GM12878 (cell line): ENCODE data around the gene CD38. TPM values are rescaled to one million over a fixed set of nuclear protein-coding genes. Genes with fewer than 3 reads are reported as not detected.

ENCODE experiments used
- ATAC-seq: fragments of 200-7000 bp; cut with Tn5 transposase; 3 replicates; pipeline ENCODE4 v1.9.1; 2020; ENCODE audit warnings: mild to moderate bottlenecking, moderate library complexity
- BruUV-seq: library from RNA; stranded (reverse); fragments of 400-500 nt; replicated peaks from 2 replicates; lab custom pipeline; 2021; lab: Mats Ljungman, UMichigan
- CTCF ChIA-PET: fragments of 300-600 bp; sonication (Branson Sonifier 250); formaldehyde crosslinking; extraction: SDS; loops from one replicate; lab custom pipeline; 2021; ENCODE audit warnings: inconsistent platforms; lab: Yijun Ruan, JAX
- POLR2A ChIA-PET: fragments of 350-600 bp; formaldehyde crosslinking; extraction: SDS; loops from one replicate; lab custom pipeline; 2021; ENCODE audit warnings: inconsistent platforms; lab: Charles Lee
- RAD21 ChIA-PET: fragments of 300-600 bp; sonication (Branson Sonifier 250); formaldehyde crosslinking; loops from one replicate; lab custom pipeline; 2023; ENCODE audit warnings: antibody characterized with exemption; ENCODE audit not compliant: unreplicated experiment; lab: Charles Lee
- SMC1A ChIA-PET: fragments of 300-600 bp; sonication (Branson Sonifier 250); formaldehyde crosslinking; loops from one replicate; lab custom pipeline; 2023; ENCODE audit not compliant: unreplicated experiment, uncharacterized antibody; lab: Charles Lee
- DNase-seq: peaks from one replicate; pipeline ENCODE4 v3.0.0-alpha.2; 2011; ENCODE audit warnings: low read depth, low spot score
- FAIRE-seq: peaks from 3 replicates; lab custom pipeline; 2011; peaks lifted over from hg19 to GRCh38; lab: Jason Lieb, UNC
- H2AFZ ChIP-seq: 2 replicates; pipeline ENCODE4 v1.6.0; 2011; ENCODE audit warnings: low read depth, low read length, control low read depth; ENCODE audit not compliant: control insufficient read depth
- H3K27ac ChIP-seq: 2 replicates; pipeline ENCODE4 v1.5.1; 2011; ENCODE audit warnings: control low read depth; ENCODE audit not compliant: control insufficient read depth, insufficient read depth
- H3K27me3 ChIP-seq, 2 experiments: replicated peaks in 1 of 2; 2 replicates each; pipeline versions ENCODE4 v1.6.0 to v1.6.1; 2011; ENCODE audit warnings: low read length in 1 of 2; ENCODE audit not compliant: control insufficient read depth in 2 of 2, insufficient read depth in 2 of 2
- H3K36me3 ChIP-seq, 2 experiments: 2 replicates each; pipeline ENCODE4 v1.5.1; 2011; ENCODE audit warnings: low read length in 1 of 2; ENCODE audit not compliant: control insufficient read depth in 2 of 2, insufficient read depth in 2 of 2
- H3K4me1 ChIP-seq: 2 replicates; pipeline ENCODE4 v1.6.1; 2011; ENCODE audit warnings: mild to moderate bottlenecking, low read length, moderate library complexity, mixed read lengths; ENCODE audit not compliant: control insufficient read depth, insufficient read depth
- H3K4me2 ChIP-seq: 2 replicates; pipeline ENCODE4 v1.6.0; 2011; ENCODE audit warnings: control low read depth; ENCODE audit not compliant: control insufficient read depth, insufficient read depth
- H3K4me3 ChIP-seq: fragments of 200-600 bp; sonication (generic); 2 replicates; pipeline ENCODE4 v1.5.1; 2016
- H3K79me2 ChIP-seq: 2 replicates; pipeline ENCODE4 v1.6.0; 2011; ENCODE audit warnings: low read length; ENCODE audit not compliant: control insufficient read depth, insufficient read depth
- H3K9ac ChIP-seq: 2 replicates; pipeline ENCODE4 v1.8.0; 2011; ENCODE audit warnings: low read length, control low read depth, mixed read lengths; ENCODE audit not compliant: control insufficient read depth, insufficient read depth
- H3K9me3 ChIP-seq: replicated peaks from 3 replicates; pipeline ENCODE4 v1.5.1; 2011; ENCODE audit warnings: mild to moderate bottlenecking, low read length; ENCODE audit not compliant: control insufficient read depth, insufficient read depth
- H4K20me1 ChIP-seq: 2 replicates; pipeline ENCODE4 v1.6.0; 2011; ENCODE audit not compliant: control insufficient read depth, insufficient read depth
- ASH2L ChIP-seq: fragments of 300-600, 200-600 bp; sonication (generic); IDR thresholded peaks from 2 replicates; pipeline ENCODE4 v1.6.1; 2017; ENCODE audit warnings: low read depth, mild to moderate bottlenecking, borderline replicate concordance
- BACH1 ChIP-seq: fragments of 450-650 bp; IDR thresholded peaks from 2 replicates; pipeline ENCODE4 v1.6.1; 2017; ENCODE audit warnings: mild to moderate bottlenecking, borderline replicate concordance
- CREM ChIP-seq: IDR thresholded peaks from 2 replicates; pipeline ENCODE4 v1.6.1; 2014; ENCODE audit warnings: antibody characterized with exemption, low read depth
- HCFC1 ChIP-seq: fragments of 150-350 bp; IDR thresholded peaks from 2 replicates; pipeline ENCODE4 v1.6.1; 2014; ENCODE audit warnings: low read length
- MEF2A ChIP-seq: IDR thresholded peaks from 2 replicates; pipeline ENCODE4 v1.6.1; 2011; ENCODE audit warnings: low read depth, mild to moderate bottlenecking, low read length, moderate library complexity; ENCODE audit not compliant: insufficient read depth
- MTA3 ChIP-seq: IDR thresholded peaks from 2 replicates; pipeline ENCODE4 v1.6.1; 2012; ENCODE audit warnings: low read length, inconsistent platforms, borderline replicate concordance
- RBBP5 ChIP-seq: fragments of 200-600 bp; sonication (generic); conservative IDR thresholded peaks from 2 replicates; pipeline ENCODE4 v1.6.1; 2016
- SRF ChIP-seq, 2 experiments: IDR thresholded peaks; 2 replicates each; pipeline ENCODE4 v1.6.1; 2011; ENCODE audit warnings: low read depth in 2 of 2, low read length in 2 of 2, mild to moderate bottlenecking in 1 of 2, moderate library complexity in 1 of 2
- TCF12 ChIP-seq: IDR thresholded peaks from 2 replicates; pipeline ENCODE4 v1.6.1; 2011; ENCODE audit warnings: low read depth, mild to moderate bottlenecking, low read length
- WRNIP1 ChIP-seq: IDR thresholded peaks from 2 replicates; pipeline ENCODE4 v1.6.1; 2011; ENCODE audit warnings: low read depth, low read length, improper control_type of control experiment, borderline replicate concordance
- ZNF274 ChIP-seq: IDR thresholded peaks from one replicate; pipeline ENCODE4 v1.8.0; 2011; ENCODE audit not compliant: insufficient read length, insufficient read depth
- ZZZ3 ChIP-seq: IDR thresholded peaks from 2 replicates; pipeline ENCODE4 v1.6.1; 2011; ENCODE audit warnings: low read depth; ENCODE audit not compliant: control insufficient read depth, insufficient read length
- WGBS: methylation state at CpG from one replicate; pipeline ENCODE4 v1.1.6; 2016; ENCODE audit warnings: low lambda C conversion rate; ENCODE audit not compliant: insufficient replicate concordance, insufficient coverage; ENCODE audit errors: missing lambda C conversion rate; 5-methylcytosine and 5-hydroxymethylcytosine counted together
- in situ Hi-C: fragments of 300-500 bp; cut with MboI; formaldehyde crosslinking; loops from 9 replicates; pipeline ENCODE4 v1.14.3; 2018; ENCODE audit warnings: mixed read lengths
- intact Hi-C: fragments of 100-400 bp; cut with micrococcal nuclease; formaldehyde crosslinking; loops from one replicate; pipeline ENCODE4 v1.14.2; 2022; ENCODE audit not compliant: unreplicated experiment
- polyA plus RNA-seq, 11 experiments: library from polyadenylated mRNA; depleted of rRNA in 4 of 11; unstranded in 6 of 11; stranded (reverse) in 5 of 11; fragments of >200 nt; fragmentation: Nextera tagmentation in 4 of 11; fragmentation: Illumina TruSeq in 1 of 11; extraction: Ambion mirVana in 4 of 11; extraction: Trizol in 1 of 11; gene quantifications; 1 replicate in 1 of 11; 2 replicates in 10 of 11; pipeline versions ENCODE4 v1.2.1 to v1.2.3, GENCODE V29; 2011 to 2016; ENCODE audit warnings: inconsistent platforms in 2 of 11, missing spikeins in 2 of 11, low read depth in 1 of 11
- total RNA-seq, 4 experiments: library from RNA; depleted of rRNA in 3 of 4; stranded (reverse); fragments of >200 nt in 3 of 4; fragmentation: Illumina TruSeq in 1 of 4; extraction: Trizol in 1 of 4; gene quantifications; 2 replicates each; pipeline versions ENCODE4 v1.2.1 to v1.2.3, GENCODE V29; 2013 to 2021
- TF ChIP-seq, protein P1 (sequence below): IDR thresholded peaks from 2 replicates; pipeline ENCODE4 v1.6.1; 2011; ENCODE audit warnings: borderline replicate concordance, low read depth, mild to moderate bottlenecking, moderate library complexity, low read length; ENCODE audit not compliant: insufficient read depth, poor library complexity, severe bottlenecking
- TF ChIP-seq, protein P2 (sequence below), 3 experiments: IDR thresholded peaks in 2 of 3; conservative IDR thresholded peaks in 1 of 3; 2 replicates each; pipeline ENCODE4 v1.5.1; 2011; ENCODE audit warnings: low read depth in 3 of 3, low read length in 3 of 3, mild to moderate bottlenecking in 3 of 3, control low read depth in 2 of 3, moderate library complexity in 2 of 3, inconsistent platforms in 1 of 3, mixed read lengths in 1 of 3; ENCODE audit not compliant: control insufficient read depth in 2 of 3, insufficient read depth in 1 of 3; ENCODE audit errors: extremely low read depth in 1 of 3
- TF ChIP-seq, protein P3 (sequence below): fragments of 450-650 bp; IDR thresholded peaks from 2 replicates; pipeline ENCODE4 v1.6.1; 2016; ENCODE audit warnings: mild to moderate bottlenecking, moderate library complexity, borderline replicate concordance

Gene CD38
- total and polyA plus RNA-seq, 10 of the 15 experiments (the other 5 are each of a cell fraction or from before 2014, with no cell fraction given), result 3.5 to 39.8 (median 12.7) TPM

DNA sequence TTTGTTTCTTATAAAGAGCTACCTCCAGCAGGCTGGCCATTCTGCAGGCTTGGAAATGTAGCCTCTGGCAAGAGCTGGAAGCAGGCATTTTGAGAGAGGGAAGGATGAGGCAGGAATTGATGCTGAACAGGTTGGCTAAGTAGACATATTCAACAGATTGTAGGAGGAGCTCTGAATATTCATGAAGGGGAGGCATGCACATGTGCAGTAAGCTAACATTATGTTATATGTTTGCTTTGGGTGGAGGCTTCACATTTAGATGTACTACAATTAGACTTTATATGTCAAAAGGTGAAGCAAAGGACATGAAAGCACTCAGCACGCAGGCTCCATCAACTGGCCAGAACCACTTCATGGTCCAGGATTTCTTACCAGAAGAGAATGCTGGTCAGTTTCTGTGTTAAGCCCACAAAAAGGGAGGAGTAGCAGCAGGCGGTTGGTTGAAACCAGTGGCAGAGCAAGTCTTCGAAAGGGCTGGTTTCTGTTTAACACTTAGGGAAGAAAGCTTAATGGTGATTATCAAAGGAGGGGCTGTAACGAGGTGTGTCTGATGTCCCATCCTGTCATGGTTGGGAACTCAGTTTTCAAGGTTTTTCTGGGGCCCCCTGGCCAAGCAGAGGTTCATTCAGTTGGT, 105.6 kb downstream of the CD38 start (continued):
- TF ChIP-seq, protein P1, sequence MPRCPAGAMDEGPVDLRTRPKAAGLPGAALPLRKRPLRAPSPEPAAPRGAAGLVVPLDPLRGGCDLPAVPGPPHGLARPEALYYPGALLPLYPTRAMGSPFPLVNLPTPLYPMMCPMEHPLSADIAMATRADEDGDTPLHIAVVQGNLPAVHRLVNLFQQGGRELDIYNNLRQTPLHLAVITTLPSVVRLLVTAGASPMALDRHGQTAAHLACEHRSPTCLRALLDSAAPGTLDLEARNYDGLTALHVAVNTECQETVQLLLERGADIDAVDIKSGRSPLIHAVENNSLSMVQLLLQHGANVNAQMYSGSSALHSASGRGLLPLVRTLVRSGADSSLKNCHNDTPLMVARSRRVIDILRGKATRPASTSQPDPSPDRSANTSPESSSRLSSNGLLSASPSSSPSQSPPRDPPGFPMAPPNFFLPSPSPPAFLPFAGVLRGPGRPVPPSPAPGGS, result no peak
- no peak for TF ChIP-seq ASH2L
- TF ChIP-seq, protein P2, sequence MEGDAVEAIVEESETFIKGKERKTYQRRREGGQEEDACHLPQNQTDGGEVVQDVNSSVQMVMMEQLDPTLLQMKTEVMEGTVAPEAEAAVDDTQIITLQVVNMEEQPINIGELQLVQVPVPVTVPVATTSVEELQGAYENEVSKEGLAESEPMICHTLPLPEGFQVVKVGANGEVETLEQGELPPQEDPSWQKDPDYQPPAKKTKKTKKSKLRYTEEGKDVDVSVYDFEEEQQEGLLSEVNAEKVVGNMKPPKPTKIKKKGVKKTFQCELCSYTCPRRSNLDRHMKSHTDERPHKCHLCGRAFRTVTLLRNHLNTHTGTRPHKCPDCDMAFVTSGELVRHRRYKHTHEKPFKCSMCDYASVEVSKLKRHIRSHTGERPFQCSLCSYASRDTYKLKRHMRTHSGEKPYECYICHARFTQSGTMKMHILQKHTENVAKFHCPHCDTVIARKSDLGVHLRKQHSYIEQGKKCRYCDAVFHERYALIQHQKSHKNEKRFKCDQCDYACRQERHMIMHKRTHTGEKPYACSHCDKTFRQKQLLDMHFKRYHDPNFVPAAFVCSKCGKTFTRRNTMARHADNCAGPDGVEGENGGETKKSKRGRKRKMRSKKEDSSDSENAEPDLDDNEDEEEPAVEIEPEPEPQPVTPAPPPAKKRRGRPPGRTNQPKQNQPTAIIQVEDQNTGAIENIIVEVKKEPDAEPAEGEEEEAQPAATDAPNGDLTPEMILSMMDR (IDR thresholded peaks at IDR 0.05 in 2 of 3, conservative IDR thresholded peaks at IDR 0.05 in 1 of 3; ENCODE audit: control insufficient read depth in 2 of 3, extremely low read depth in 1 of 3, insufficient read depth in 1 of 3, low read depth in 3 of 3, low read length in 3 of 3), result no peak
- no peak for TF ChIP-seq TCF12
- TF ChIP-seq, all 136 proteins: peak for 0

DNA sequence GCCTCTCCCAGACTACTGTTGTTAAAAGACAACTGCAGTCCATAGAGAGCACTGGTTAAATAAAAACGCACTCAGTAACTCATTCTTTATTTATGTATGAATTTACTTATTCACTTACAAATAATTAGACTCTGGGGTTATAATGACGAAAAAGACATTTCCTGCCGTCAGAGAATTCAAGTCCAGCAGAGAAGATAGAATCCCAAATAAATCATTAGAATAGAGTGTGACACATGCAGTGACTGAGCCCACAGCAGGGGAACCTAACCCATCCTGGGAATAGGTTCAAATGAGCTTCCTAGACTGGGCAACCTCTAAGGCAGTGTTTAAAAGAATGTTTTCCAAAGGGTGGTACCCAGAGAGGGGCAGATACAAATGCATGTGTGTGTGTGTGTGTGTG, 106.5 kb downstream of the CD38 start:
- H3K79me2 ChIP-seq, result no peaks in the 10 kb centered on the region
- ATAC-seq, result no peak
- H4K20me1 ChIP-seq, result no peaks in the 10 kb centered on the region
- no peaks in the 10 kb centered on the region for H3K36me3 ChIP-seq
- WGBS, result 18% methylated on average over 3 of the region's 3 CpGs
- in situ Hi-C loops (loop anchor here (5.0 to 10.0 kb wide), 3 partner anchors 70 to 118 kb away; no protein-coding TSS in a partner anchor), intact Hi-C loops (no loop called here)
- RAD21 ChIA-PET, result interaction anchor here (6.7 kb wide), 1 partner anchor 69 kb away, joined by 142 read pairs; no protein-coding TSS in a partner anchor
- CTCF ChIA-PET, result interaction anchor here (8.9 kb wide), 1 partner anchor 78 kb away, joined by 188 read pairs; no protein-coding TSS in a partner anchor
- no peaks in the 10 kb centered on the region for H3K4me1 ChIP-seq
- no peaks in the 10 kb centered on the region; the same call in 2 of the 3 replicates for H3K9me3 ChIP-seq
- BruUV-seq, result no TSS peak
- no peak overlapping the region for H3K9ac ChIP-seq
- FAIRE-seq, result no peak
- no peaks in the 10 kb centered on the region for H3K27me3 ChIP-seq
- no peak overlapping the region for H3K4me2 ChIP-seq
- SMC1A ChIA-PET, result interaction anchor here (6.5 to 8.9 kb wide), 2 partner anchors 69 to 78 kb away, joined by 152 to 179 read pairs; no protein-coding TSS in a partner anchor
- no peak overlapping the region for H3K27ac ChIP-seq
- no peak overlapping the region for H3K4me3 ChIP-seq
- no peak for DNase-seq
- POLR2A ChIA-PET, result no interaction called here
- no peak overlapping the region for H2AFZ ChIP-seq
- TF ChIP-seq MTA3, result no peak
- TF ChIP-seq WRNIP1, result no peak
- no peak for TF ChIP-seq ZZZ3
- TF ChIP-seq, protein P3, sequence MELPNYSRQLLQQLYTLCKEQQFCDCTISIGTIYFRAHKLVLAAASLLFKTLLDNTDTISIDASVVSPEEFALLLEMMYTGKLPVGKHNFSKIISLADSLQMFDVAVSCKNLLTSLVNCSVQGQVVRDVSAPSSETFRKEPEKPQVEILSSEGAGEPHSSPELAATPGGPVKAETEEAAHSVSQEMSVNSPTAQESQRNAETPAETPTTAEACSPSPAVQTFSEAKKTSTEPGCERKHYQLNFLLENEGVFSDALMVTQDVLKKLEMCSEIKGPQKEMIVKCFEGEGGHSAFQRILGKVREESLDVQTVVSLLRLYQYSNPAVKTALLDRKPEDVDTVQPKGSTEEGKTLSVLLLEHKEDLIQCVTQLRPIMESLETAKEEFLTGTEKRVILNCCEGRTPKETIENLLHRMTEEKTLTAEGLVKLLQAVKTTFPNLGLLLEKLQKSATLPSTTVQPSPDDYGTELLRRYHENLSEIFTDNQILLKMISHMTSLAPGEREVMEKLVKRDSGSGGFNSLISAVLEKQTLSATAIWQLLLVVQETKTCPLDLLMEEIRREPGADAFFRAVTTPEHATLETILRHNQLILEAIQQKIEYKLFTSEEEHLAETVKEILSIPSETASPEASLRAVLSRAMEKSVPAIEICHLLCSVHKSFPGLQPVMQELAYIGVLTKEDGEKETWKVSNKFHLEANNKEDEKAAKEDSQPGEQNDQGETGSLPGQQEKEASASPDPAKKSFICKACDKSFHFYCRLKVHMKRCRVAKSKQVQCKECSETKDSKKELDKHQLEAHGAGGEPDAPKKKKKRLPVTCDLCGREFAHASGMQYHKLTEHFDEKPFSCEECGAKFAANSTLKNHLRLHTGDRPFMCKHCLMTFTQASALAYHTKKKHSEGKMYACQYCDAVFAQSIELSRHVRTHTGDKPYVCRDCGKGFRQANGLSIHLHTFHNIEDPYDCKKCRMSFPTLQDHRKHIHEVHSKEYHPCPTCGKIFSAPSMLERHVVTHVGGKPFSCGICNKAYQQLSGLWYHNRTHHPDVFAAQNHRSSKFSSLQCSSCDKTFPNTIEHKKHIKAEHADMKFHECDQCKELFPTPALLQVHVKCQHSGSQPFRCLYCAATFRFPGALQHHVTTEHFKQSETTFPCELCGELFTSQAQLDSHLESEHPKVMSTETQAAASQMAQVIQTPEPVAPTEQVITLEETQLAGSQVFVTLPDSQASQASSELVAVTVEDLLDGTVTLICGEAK, result no peak
- TF ChIP-seq BACH1, result no peak
- no peak for TF ChIP-seq CREM
- TF ChIP-seq HCFC1, result no peak
- no peak for TF ChIP-seq MEF2A
- no peak for TF ChIP-seq RBBP5
- no peak for TF ChIP-seq ZNF274
- TF ChIP-seq SRF (IDR thresholded peaks at IDR 0.05; ENCODE audit: low read depth in 2 of 2, low read length in 2 of 2), result no peak
